ENCODE results near the gene NCOA7. TPM values are rescaled to one million over a fixed set of nuclear protein-coding genes. Genes with fewer than 3 reads are reported as not detected.

The NCOA7 gene
- total and polyA plus RNA-seq, 10 of the 15 experiments (the other 5 are each of a cell fraction or from before 2014, with no cell fraction given): 18.9 to 50.3 (median 34.2) TPM

- TF ChIP-seq IRF5 (IDR thresholded peaks at IDR 0.05; ENCODE audit: borderline replicate concordance) (no peak), CHD2 (IDR thresholded peaks at IDR 0.05; ENCODE audit: borderline replicate concordance, low read depth, low read length) (0 out of 2 replicates have a peak, but pooled peaks have one; percentile 40), IKZF2 (IDR thresholded peaks at IDR 0.05) (peak; percentile 86 to 92), CBFB (IDR thresholded peaks at IDR 0.05; ENCODE audit: low read depth) (no peak; the same call in 1 of the 2 replicates), NBN (IDR thresholded peaks at IDR 0.05) (peak; percentile 83), ZNF207 (IDR thresholded peaks at IDR 0.05; ENCODE audit: borderline replicate concordance) (no peak), PKNOX1 (IDR thresholded peaks at IDR 0.05) (peak; percentile 94), DPF2 (IDR thresholded peaks at IDR 0.05) (peak; percentile 99), E2F8 (IDR thresholded peaks at IDR 0.05; ENCODE audit: low read depth, partially characterized antibody) (no peak), RFX5 (IDR thresholded peaks at IDR 0.05; ENCODE audit: low read depth, low read length) (no peak), TBL1XR1 (IDR thresholded peaks at IDR 0.05; ENCODE audit: low read depth, low read length) (no peak), ESRRA (IDR thresholded peaks at IDR 0.05; ENCODE audit: low read length) (no peak), RUNX3 (IDR thresholded peaks at IDR 0.05; ENCODE audit: low read length) (peak; percentile 86), ZZZ3 (IDR thresholded peaks at IDR 0.05; ENCODE audit: control insufficient read depth, insufficient read length, low read depth) (no peak), E2F4 (IDR thresholded peaks at IDR 0.05; ENCODE audit: low read depth, low read length) (no peak), PAX8 (IDR thresholded peaks at IDR 0.05) (no peak), TCF3 (IDR thresholded peaks at IDR 0.05; ENCODE audit: borderline replicate concordance, insufficient read depth, low read depth, low read length) (0 out of 2 replicates have a peak, but pooled peaks have one; percentile 29), STAT3 (IDR thresholded peaks at IDR 0.05; ENCODE audit: low read depth, low read length) (no peak), ZNF217 (IDR thresholded peaks at IDR 0.05) (peak; percentile 98), FOS (IDR thresholded peaks at IDR 0.05; ENCODE audit: borderline replicate concordance, extremely low read depth, insufficient read length) (no peak), ZBTB4 (CRISPR knock-in tag; IDR thresholded peaks at IDR 0.05) (no peak), ZNF622 (IDR thresholded peaks at IDR 0.05) (no peak), EED (IDR thresholded peaks at IDR 0.05; ENCODE audit: low read depth) (peak; percentile 61; the same call in 1 of the 2 replicates), SMAD1 (IDR thresholded peaks at IDR 0.05; ENCODE audit: low read depth, partially characterized antibody) (no peak)
These were observed 13.5 kb downstream of the NCOA7 start (continued) for GRCh38 chr6:125804264-125804663.

Measured in GM12878 (cell line).